D721Med (cell line): ENCODE results near the gene AADACL4.

ENCODE experiments used
- DNase-seq: peaks from one replicate; pipeline ENCODE4 v3.0.0; 2011; ENCODE audit warnings: low spot score; ENCODE audit not compliant: insufficient read length
- FAIRE-seq: peaks from 2 replicates; lab custom pipeline; 2011; peaks lifted over from hg19 to GRCh38; lab: Jason Lieb, UNC
- TF ChIP-seq, protein P1 (sequence below): IDR thresholded peaks from 2 replicates; pipeline ENCODE4 v1.5.1; 2012; ENCODE audit warnings: mild to moderate bottlenecking, control low read depth; ENCODE audit not compliant: insufficient read depth; ENCODE audit errors: missing control alignments

AADACL4 gene

DNA sequence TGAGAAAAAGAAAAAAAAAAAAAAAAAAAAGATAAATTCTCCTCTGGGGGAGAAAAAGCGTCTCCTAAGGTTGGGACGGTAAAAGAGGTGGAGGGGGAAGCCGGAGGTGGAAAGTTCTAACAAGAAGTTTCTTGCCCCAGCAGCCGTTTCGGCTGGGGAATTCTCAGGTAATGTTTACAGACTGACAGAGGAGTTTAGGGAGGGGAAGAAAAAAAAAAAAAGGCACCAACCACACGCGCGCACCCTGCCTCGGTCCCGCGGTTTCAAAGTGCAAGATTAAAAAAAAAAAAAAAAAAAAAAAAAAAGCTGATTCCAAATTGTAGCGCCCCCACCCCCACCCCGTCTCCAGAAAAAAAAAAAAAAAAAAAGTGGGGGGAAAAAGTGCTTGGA is 26.4 kb upstream of the AADACL4 start:
- DNase-seq (no peak), FAIRE-seq (no peak)
- TF ChIP-seq, protein P1, sequence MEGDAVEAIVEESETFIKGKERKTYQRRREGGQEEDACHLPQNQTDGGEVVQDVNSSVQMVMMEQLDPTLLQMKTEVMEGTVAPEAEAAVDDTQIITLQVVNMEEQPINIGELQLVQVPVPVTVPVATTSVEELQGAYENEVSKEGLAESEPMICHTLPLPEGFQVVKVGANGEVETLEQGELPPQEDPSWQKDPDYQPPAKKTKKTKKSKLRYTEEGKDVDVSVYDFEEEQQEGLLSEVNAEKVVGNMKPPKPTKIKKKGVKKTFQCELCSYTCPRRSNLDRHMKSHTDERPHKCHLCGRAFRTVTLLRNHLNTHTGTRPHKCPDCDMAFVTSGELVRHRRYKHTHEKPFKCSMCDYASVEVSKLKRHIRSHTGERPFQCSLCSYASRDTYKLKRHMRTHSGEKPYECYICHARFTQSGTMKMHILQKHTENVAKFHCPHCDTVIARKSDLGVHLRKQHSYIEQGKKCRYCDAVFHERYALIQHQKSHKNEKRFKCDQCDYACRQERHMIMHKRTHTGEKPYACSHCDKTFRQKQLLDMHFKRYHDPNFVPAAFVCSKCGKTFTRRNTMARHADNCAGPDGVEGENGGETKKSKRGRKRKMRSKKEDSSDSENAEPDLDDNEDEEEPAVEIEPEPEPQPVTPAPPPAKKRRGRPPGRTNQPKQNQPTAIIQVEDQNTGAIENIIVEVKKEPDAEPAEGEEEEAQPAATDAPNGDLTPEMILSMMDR: no peak

DNA sequence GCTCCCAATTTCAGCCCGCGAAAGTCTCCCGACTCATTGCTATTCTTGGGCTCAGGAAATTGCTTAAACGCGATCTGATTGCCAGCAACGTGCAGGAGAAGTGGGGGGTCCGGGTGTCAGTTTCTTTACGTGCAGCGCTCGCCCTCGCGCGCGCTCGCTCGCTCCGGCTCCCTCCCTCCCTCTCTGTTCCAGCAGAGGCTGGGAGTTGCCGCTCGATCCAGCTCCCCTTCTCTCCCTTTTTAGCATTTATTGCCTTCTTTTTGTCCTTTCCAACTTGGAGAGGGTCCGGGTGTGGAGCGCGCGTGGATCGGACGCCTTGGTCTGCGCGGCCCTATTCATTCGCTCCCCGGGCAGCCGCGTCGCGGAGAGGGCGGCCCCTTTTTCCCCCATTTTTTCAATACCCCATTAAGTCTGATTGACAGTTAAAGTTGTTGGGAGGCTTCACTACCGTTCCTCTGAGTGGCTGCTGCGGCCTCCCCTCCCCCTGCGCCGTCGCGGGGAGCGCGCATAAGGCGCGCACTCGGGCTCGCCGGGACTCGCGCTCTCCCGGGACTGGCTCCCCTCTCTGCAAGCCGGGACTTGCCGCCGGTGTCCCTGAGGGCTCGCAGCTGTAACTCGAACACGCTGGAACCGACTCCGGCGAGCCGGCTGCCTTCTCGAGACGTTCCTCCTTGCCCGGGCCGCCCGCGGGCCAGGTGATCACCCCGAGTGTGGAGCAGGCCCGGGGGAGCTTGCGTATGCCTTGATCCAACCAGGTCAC is 25.8 kb upstream of the AADACL4 start, which contains the start of gene DHRS3:
Gene DHRS3 (minus strand): TSS at position 310 of the 760 bp plus-strand sequence. CDS start 862 bp downstream, outside the sequence.
- no peak for DNase-seq
- TF ChIP-seq, protein P1: no peak
- no peak for FAIRE-seq

DNA sequence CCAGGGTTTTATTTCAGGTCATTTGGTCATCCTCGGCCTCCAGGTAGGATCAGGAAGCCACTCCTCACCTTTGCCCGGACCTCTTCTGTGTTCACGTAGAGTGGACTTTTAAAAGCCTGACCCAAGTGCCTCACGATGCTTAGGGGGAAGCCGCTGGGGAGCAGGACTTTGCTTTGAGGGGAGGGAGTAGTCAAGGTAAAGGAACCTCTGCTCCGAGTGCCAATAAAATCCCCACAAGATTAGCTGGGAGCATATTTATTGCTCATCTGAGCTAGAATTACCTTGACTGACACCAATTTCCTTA is 25.3 kb upstream of the AADACL4 start:
- DNase-seq: no peak
- no peak for FAIRE-seq
- TF ChIP-seq, protein P1: no peak

DNA sequence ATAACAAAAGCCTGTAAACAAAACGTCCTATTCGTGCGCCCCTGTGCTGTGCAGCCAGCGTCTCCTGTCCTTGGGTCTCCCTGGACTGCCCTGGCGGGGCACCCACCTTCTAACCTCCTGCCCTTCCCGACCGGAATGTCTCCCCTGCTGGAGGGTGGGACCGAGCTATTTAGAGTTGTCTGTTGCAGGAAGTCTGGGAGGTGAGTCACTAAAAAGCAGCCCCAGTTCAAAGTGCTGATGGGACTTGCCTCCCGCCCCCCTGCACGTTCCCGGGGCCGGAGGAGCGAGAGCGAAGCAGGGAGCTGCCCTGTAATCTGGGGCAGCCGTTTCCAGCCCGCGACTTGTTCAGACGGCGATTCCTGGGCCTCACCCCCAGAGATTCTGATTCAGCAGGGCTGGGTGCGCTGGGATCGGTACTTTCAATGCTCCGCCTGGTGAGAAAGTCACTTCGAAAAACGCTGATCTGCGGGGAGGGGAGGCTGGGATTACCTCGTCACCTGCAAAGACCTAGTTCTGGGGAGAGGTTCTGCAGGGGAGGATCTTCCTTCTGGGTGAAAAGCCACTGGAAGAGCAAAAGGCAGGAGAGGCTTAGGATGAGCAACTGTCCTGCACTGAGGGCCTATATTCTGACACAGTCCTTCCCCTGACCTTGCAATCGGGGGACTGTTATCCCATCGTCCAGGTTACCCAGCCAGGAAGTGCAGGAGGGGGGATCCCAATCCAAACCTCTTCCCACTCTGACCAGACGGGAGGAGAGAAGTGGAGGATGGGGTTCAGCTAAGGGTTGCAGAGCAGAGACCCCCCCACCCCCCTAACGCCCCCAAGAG is 24.7 kb upstream of the AADACL4 start:
- FAIRE-seq: no peak
- no peak for DNase-seq
- TF ChIP-seq, protein P1: no peak

DNA sequence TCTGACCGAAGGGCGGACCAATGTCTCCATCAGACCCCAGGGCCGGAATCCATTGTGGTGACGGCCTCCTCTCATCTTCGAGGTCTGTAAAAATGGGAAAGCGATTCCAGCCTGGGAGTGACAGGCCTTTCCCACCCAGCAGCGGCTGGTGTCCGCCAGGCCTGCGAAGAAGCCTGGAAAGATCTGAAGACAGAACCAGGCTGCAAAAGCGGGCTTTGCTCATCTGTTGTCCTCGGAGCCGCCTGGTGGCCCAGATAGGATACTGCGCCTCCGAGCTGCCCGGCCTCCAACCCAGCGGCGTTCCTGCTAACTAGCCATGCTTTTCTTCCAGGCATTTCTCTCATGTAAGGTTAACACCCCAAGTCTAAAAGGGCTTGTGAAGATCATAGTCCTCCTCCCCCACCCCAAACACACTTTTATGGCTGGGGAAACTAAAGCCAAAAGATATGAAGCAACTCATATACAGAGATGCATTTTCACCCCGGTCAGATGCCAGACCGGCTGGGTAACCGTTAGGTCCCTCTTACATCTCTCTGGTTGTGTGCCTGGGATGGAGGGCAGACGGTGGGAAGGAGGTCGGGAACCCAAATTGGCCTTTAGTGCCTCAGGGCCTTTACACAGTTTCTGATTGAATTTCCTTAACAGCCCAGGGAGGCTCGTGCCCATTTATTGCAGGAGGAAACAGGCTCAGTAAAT is 23.9 kb upstream of the AADACL4 start:
- FAIRE-seq (no peak), DNase-seq (peak; percentile 40)
- TF ChIP-seq, protein P1: peak; percentile 88

DNA sequence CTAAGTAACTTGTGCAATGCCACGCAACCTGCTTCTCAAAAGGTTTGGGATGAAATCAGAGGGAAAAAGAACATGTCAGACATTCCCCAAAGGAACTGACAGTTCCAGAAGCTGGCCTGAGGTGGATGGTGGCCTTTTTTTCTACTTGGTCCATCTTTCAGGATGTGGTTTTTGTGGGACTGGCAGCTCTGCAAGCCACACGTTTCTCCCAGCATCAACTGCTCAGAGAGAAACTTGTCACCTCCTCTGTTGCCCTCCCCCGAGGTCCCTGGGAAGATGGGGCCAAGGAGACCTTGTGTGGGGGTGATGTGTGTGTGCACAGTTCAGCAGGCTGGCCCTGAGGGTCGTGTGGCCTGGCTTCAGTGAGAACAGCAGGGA is 23.4 kb upstream of the AADACL4 start:
- DNase-seq: no peak
- TF ChIP-seq, protein P1: no peak
- FAIRE-seq: no peak
